Fibroblast of gingiva (primary cell): ENCODE results near the gene MIS18A.

ENCODE experiments used
- DNase-seq: peaks from one replicate; pipeline ENCODE4 v3.0.0-alpha.2; 2011; ENCODE audit warnings: low read depth

The MIS18A gene

GRCh38 chr21:32252136-32252535 lies 26.7 kb downstream of the MIS18A start:
- no peak for DNase-seq

- no peak for DNase-seq
Measured at GRCh38 chr21:32249511-32250280, 29.2 kb downstream of the MIS18A start.

- DNase-seq, result no peak
Measured at GRCh38 chr21:32248571-32249461, 30.0 kb downstream of the MIS18A start.

GRCh38 chr21:32246571-32247140 lies 32.2 kb downstream of the MIS18A start:
- DNase-seq, result no peak

GRCh38 chr21:32245971-32246370 lies 32.9 kb downstream of the MIS18A start:
- no peak for DNase-seq

GRCh38 chr21:32240851-32241687 lies 37.8 kb downstream of the MIS18A start:
- peak; percentile 26 for DNase-seq

- DNase-seq, result no peak
Measured at GRCh38 chr21:32239551-32239950, 39.3 kb downstream of the MIS18A start.

GRCh38 chr21:32238063-32238462 lies 40.8 kb downstream of the MIS18A start:
- DNase-seq, result no peak

GRCh38 chr21:32237021-32237420 lies 41.8 kb downstream of the MIS18A start:
- DNase-seq, result no peak

- DNase-seq, result no peak
Measured at GRCh38 chr21:32233722-32234301, 45.0 kb downstream of the MIS18A start.

- no peak for DNase-seq
Measured at GRCh38 chr21:32233055-32233546, 45.7 kb downstream of the MIS18A start.

GRCh38 chr21:32226444-32226843 lies 52.4 kb downstream of the MIS18A start:
- DNase-seq, result no peak
